ENCODE results near the gene ATP10A. TPM values are rescaled to one million over a fixed set of nuclear protein-coding genes. Genes with fewer than 3 reads are reported as not detected.

Gene ATP10A
- total RNA-seq, 6 experiments from 2014 or later: 31.0 to 39.5 (median 33.9) TPM

- Mint-ChIP-seq H3K36me3 (ENCODE audit: low read depth) (no peaks in the 10 kb centered on the region; the same call in 1 of the 2 replicates), H3K27me3 (ENCODE audit: insufficient read depth) (peaks cover 9% of the 10 kb centered on the region), H3K4me3 (no peak overlapping the region), H3K27ac (no peak overlapping the region), H3K9me3 (no peaks in the 10 kb centered on the region), H3K4me1 (ENCODE audit: low read depth) (peaks cover 76% of the 10 kb centered on the region)
- TF ChIP-seq CTCF (IDR thresholded peaks at IDR 0.05): no peak; the same call in 1 of the 2 replicates
- no peak for DNase-seq
Observed at GRCh38 chr15:25795061-25795460, 68.1 kb downstream of the ATP10A start.

GRCh38 chr15:25793354-25794050 is 69.6 kb downstream of the ATP10A start:
- DNase-seq: no peak
- Mint-ChIP-seq H3K9me3 (no peaks in the 10 kb centered on the region), H3K27ac (peak overlapping the region; percentile 48), H3K4me1 (ENCODE audit: low read depth) (peaks cover 76% of the 10 kb centered on the region), H3K4me3 (no peak overlapping the region), H3K36me3 (ENCODE audit: low read depth) (no peaks in the 10 kb centered on the region; the same call in 1 of the 2 replicates), H3K27me3 (ENCODE audit: insufficient read depth) (peaks cover 5% of the 10 kb centered on the region; the same call in 1 of the 2 replicates)
- TF ChIP-seq CTCF (IDR thresholded peaks at IDR 0.05): no peak

- Mint-ChIP-seq H3K36me3 (ENCODE audit: low read depth) (peaks cover 2% of the 10 kb centered on the region), H3K9me3 (no peaks in the 10 kb centered on the region), H3K27me3 (ENCODE audit: insufficient read depth) (peaks cover 1% of the 10 kb centered on the region; the same call in 1 of the 2 replicates), H3K4me1 (ENCODE audit: low read depth) (peaks cover 76% of the 10 kb centered on the region), H3K4me3 (no peak overlapping the region), H3K27ac (peak overlapping the region; percentile 97)
- no peak for TF ChIP-seq CTCF (IDR thresholded peaks at IDR 0.05)
- no peak for DNase-seq
Observed at GRCh38 chr15:25792128-25792527, 71.0 kb downstream of the ATP10A start.

GRCh38 chr15:25790000-25790660 is 73.0 kb downstream of the ATP10A start:
- H3K36me3 Mint-ChIP-seq (ENCODE audit: low read depth): peaks cover 10% of the 10 kb centered on the region
- peak; percentile 91 for DNase-seq
- TF ChIP-seq CTCF (IDR thresholded peaks at IDR 0.05): peak; percentile 64
- H3K9me3 Mint-ChIP-seq: no peaks in the 10 kb centered on the region
- H3K4me1 Mint-ChIP-seq (ENCODE audit: low read depth): peaks cover 82% of the 10 kb centered on the region
- peak overlapping the region; percentile 81 for H3K4me3 Mint-ChIP-seq
- H3K27me3 Mint-ChIP-seq (ENCODE audit: insufficient read depth): peaks cover 1% of the 10 kb centered on the region; the same call in 1 of the 2 replicates
- H3K27ac Mint-ChIP-seq: peak overlapping the region; percentile 97

GRCh38 chr15:25789616-25789999 is 73.5 kb downstream of the ATP10A start:
- H3K27ac Mint-ChIP-seq: peak overlapping the region; percentile 97
- H3K36me3 Mint-ChIP-seq (ENCODE audit: low read depth): peaks cover 10% of the 10 kb centered on the region
- peaks cover 85% of the 10 kb centered on the region for H3K4me1 Mint-ChIP-seq (ENCODE audit: low read depth)
- H3K27me3 Mint-ChIP-seq (ENCODE audit: insufficient read depth): peaks cover 1% of the 10 kb centered on the region; the same call in 1 of the 2 replicates
- no peak for TF ChIP-seq CTCF (IDR thresholded peaks at IDR 0.05)
- H3K4me3 Mint-ChIP-seq: peak overlapping the region; percentile 81
- DNase-seq: peak; percentile 10
- H3K9me3 Mint-ChIP-seq: no peaks in the 10 kb centered on the region
